Breast epithelium (tissue), 4 donors: ENCODE results near the gene PROM2. TPM values are rescaled to one million over a fixed set of nuclear protein-coding genes. Genes with fewer than 3 reads are reported as not detected.

Experiments used
- DNase-seq, 2 donors: peaks; one replicate each; pipeline ENCODE4 v3.0.0-alpha.2; 2019; ENCODE audit warnings: low spot score in 2 of 2
- H3K27ac ChIP-seq, 2 donors: fragments of 200-600 bp; sonication (generic) in 1 of 2; one replicate each; pipeline ENCODE4 v1.5.1; 2016 to 2019; ENCODE audit warnings: mild to moderate bottlenecking in 1 of 2
- H3K27me3 ChIP-seq, 2 donors: fragments of 200-600 bp; sonication (generic) in 1 of 2; one replicate each; pipeline versions ENCODE4 v1.5.1 to v1.6.0; 2017 to 2019; ENCODE audit warnings: control low read depth in 1 of 2, mild to moderate bottlenecking in 1 of 2
- H3K36me3 ChIP-seq: fragments of 200-600 bp; one replicate; pipeline ENCODE4 v1.5.1; 2019
- H3K4me1 ChIP-seq, 2 donors: fragments of 200-600 bp; sonication (generic); one replicate each; pipeline ENCODE4 v1.5.1; 2016 to 2019; ENCODE audit warnings: control low read depth in 1 of 2
- H3K4me3 ChIP-seq, 3 donors: fragments of 200-600 bp; sonication (generic); 1 replicate in 2 of 3; 2 replicates in 1 of 3; pipeline ENCODE4 v1.5.1; 2016 to 2019; ENCODE audit warnings: mild to moderate bottlenecking in 3 of 3, moderate library complexity in 2 of 3
- H3K9me3 ChIP-seq, 2 donors: fragments of 200-600 bp; sonication (generic) in 1 of 2; one replicate each; pipeline ENCODE4 v1.5.1; 2016 to 2019; ENCODE audit warnings: control low read depth in 1 of 2
- CTCF ChIP-seq, 3 donors: fragments of 450-650 bp; IDR thresholded peaks; one replicate each; pipeline ENCODE4 v1.5.1; 2016 to 2017; ENCODE audit warnings: antibody characterized with exemption in 3 of 3, mild to moderate bottlenecking in 3 of 3, moderate library complexity in 3 of 3
- POLR2A ChIP-seq: fragments of 450-650 bp; IDR thresholded peaks from one replicate; pipeline ENCODE4 v1.6.1; 2016; ENCODE audit warnings: antibody characterized with exemption, mild to moderate bottlenecking, moderate library complexity
- POLR2AphosphoS5 ChIP-seq, 3 donors: sonication (generic); formaldehyde crosslinking; IDR thresholded peaks; one replicate each; pipeline ENCODE4 v1.6.1; 2017; ENCODE audit warnings: antibody characterized with exemption in 3 of 3
- intact Hi-C: fragments of 100-400 bp; cut with DNase I; formaldehyde crosslinking; loops from one replicate; pipeline ENCODE4 v1.15.1; 2023; ENCODE audit warnings: low total_unique reads
- total RNA-seq, 3 donors: library from RNA; depleted of rRNA; stranded (reverse); fragments of >200 nt; gene quantifications; one replicate each; pipeline ENCODE4 v1.1.0, GENCODE V29; 2016

Gene PROM2
- total RNA-seq, 3 donors from 2014 or later, result 1.4 to 48.8 (median 47.7) TPM

- H3K4me3 ChIP-seq, result no peak overlapping the region
- H3K4me1 ChIP-seq, result peaks cover 0 to 4% of the 10 kb centered on the region in 2 donors
- no peak overlapping the region for H3K27ac ChIP-seq
- no peaks in the 10 kb centered on the region for H3K27me3 ChIP-seq
- intact Hi-C loops, result no loop called here
- peak; percentile 11 to 36 for DNase-seq
- TF ChIP-seq CTCF (IDR thresholded peaks at IDR 0.05), result no peak
- TF ChIP-seq POLR2AphosphoS5 (IDR thresholded peaks at IDR 0.05), result no peak
- no peak for TF ChIP-seq POLR2A
- no peaks in the 10 kb centered on the region for H3K36me3 ChIP-seq
- no peaks in the 10 kb centered on the region for H3K9me3 ChIP-seq
Observed at GRCh38 chr2:95272781-95273180, 1.5 kb upstream of the PROM2 start.

GRCh38 chr2:95273566-95274290 is 521 bp upstream of the PROM2 start:
- Histone ChIP-seq H3K27ac (peak overlapping the region; percentile 92 to 95), H3K36me3 (no peaks in the 10 kb centered on the region), H3K4me1 (peaks cover 0 to 4% of the 10 kb centered on the region in 2 donors), H3K27me3 (no peaks in the 10 kb centered on the region), H3K4me3 (no peak overlapping the region), H3K9me3 (no peaks in the 10 kb centered on the region)
- no peak for DNase-seq
- intact Hi-C loops, result no loop called here
- TF ChIP-seq CTCF (IDR thresholded peaks at IDR 0.05) (no peak), POLR2A (no peak), POLR2AphosphoS5 (IDR thresholded peaks at IDR 0.05) (no peak)

- intact Hi-C loops, result no loop called here
- Histone ChIP-seq H3K4me3 (peak overlapping the region in 2 of 3 donors; percentile 47 to 68), H3K9me3 (no peaks in the 10 kb centered on the region), H3K36me3 (no peaks in the 10 kb centered on the region), H3K27ac (peak overlapping the region; percentile 92 to 95), H3K4me1 (peaks cover 0 to 4% of the 10 kb centered on the region in 2 donors), H3K27me3 (no peaks in the 10 kb centered on the region)
- TF ChIP-seq POLR2A (no peak), CTCF (IDR thresholded peaks at IDR 0.05) (no peak), POLR2AphosphoS5 (IDR thresholded peaks at IDR 0.05) (no peak)
- DNase-seq, result peak; percentile 16 to 33
Observed at GRCh38 chr2:95275151-95275515, 884 bp downstream of the PROM2 start.

- intact Hi-C loops, result no loop called here
Observed at GRCh38 chr2:95275601-95276243, 1.5 kb downstream of the PROM2 start.

More at GRCh38 chr2:95275601-95276243, 1.5 kb downstream of the PROM2 start:
- TF ChIP-seq POLR2AphosphoS5 (IDR thresholded peaks at IDR 0.05) (peak in 1 of 3 donors; percentile 61), CTCF (IDR thresholded peaks at IDR 0.05) (no peak), POLR2A (no peak)
- DNase-seq, result peak; percentile 68 to 76
- Histone ChIP-seq H3K27ac (peak overlapping the region; percentile 92 to 95), H3K9me3 (no peaks in the 10 kb centered on the region), H3K4me3 (peak overlapping the region in 2 of 3 donors; percentile 47 to 68), H3K4me1 (peaks cover 0 to 4% of the 10 kb centered on the region in 2 donors), H3K27me3 (no peaks in the 10 kb centered on the region), H3K36me3 (no peaks in the 10 kb centered on the region)
